Right ventricle myocardium inferior (tissue), 1 donor: ENCODE measurements around the gene TIMM22. TPM values are rescaled to one million over a fixed set of nuclear protein-coding genes. Genes with fewer than 3 reads are reported as not detected.
A peak's percentile ranks its signal among the peaks of the same experiment; 100 is the strongest.
"Not testable (repeated sequence)": the region's sequence is repeated elsewhere in the genome, so short reads cannot be mapped to it uniquely, and the experiment has no call there.

ENCODE experiments used
- ATAC-seq: fragments of 200-7000 bp; cut with Tn5 transposase; one replicate; pipeline ENCODE4 v1.9.1; 2020; ENCODE audit warnings: mild to moderate bottlenecking, moderate library complexity
- DNase-seq: peaks from one replicate; pipeline ENCODE4 v3.0.0; 2021; ENCODE audit errors: missing footprints
- intact Hi-C: fragments of 100-400 bp; cut with DNase I; formaldehyde crosslinking; loops from one replicate; pipeline ENCODE4 v1.11.0; 2022
- total RNA-seq: library from RNA; stranded (reverse); fragmentation: NEBNext Ultra II Directional; extraction: Animal tissue kit (Norgen Biotek cat#: 25700); gene quantifications from one replicate; pipeline ENCODE4 v1.2.1, GENCODE V29; 2021
- donor health status: DM: no; HTN: yes; CAD: no; lungs with severe emphysema.

The TIMM22 gene
- total RNA-seq, 1 donor from 2014 or later = 17.3 TPM

- DNase-seq (peak; percentile 86), ATAC-seq (peak; percentile 39)
- intact Hi-C loops = no loop called here
Observed at GRCh38 chr17:1030684-1031532, 34.0 kb downstream of the TIMM22 start.

GRCh38 chr17:1031711-1032110 lies 34.8 kb downstream of the TIMM22 start:
- DNase-seq (peak; percentile 87), ATAC-seq (peak; percentile 76)
- intact Hi-C loops = no loop called here

GRCh38 chr17:1032391-1032790 lies 35.5 kb downstream of the TIMM22 start:
- DNase-seq (no peak), ATAC-seq (no peak)
- intact Hi-C loops = no loop called here

- intact Hi-C loops = no loop called here
- DNase-seq = no peak
- ATAC-seq = no peak
Observed at GRCh38 chr17:1033503-1033902, 36.6 kb downstream of the TIMM22 start.

- no peak for ATAC-seq
- intact Hi-C loops = no loop called here
- no peak for DNase-seq
Observed at GRCh38 chr17:1034652-1035210, 37.8 kb downstream of the TIMM22 start.

- DNase-seq (no peak), ATAC-seq (no peak)
- intact Hi-C loops = no loop called here
Observed at GRCh38 chr17:1035546-1036170, 38.7 kb downstream of the TIMM22 start.

GRCh38 chr17:1036171-1036844 lies 39.4 kb downstream of the TIMM22 start:
- DNase-seq (no peak), ATAC-seq (no peak)

GRCh38 chr17:1036845-1037237 lies 39.9 kb downstream of the TIMM22 start:
- ATAC-seq (no peak), DNase-seq (no peak)
- intact Hi-C loops = no loop called here

More at GRCh38 chr17:1036171-1036844, 39.4 kb downstream of the TIMM22 start:
- intact Hi-C loops = no loop called here

GRCh38 chr17:1037238-1037879 lies 40.4 kb downstream of the TIMM22 start:
- intact Hi-C loops = no loop called here
- no peak for DNase-seq
- no peak for ATAC-seq

- ATAC-seq = no peak
- peak; percentile 49 for DNase-seq
- intact Hi-C loops = no loop called here
Observed at GRCh38 chr17:1038459-1039122, 41.7 kb downstream of the TIMM22 start.

- DNase-seq (no peak), ATAC-seq (no peak)
- intact Hi-C loops = no loop called here
Observed at GRCh38 chr17:1039123-1039507, 42.2 kb downstream of the TIMM22 start.

- DNase-seq = peak; percentile 93
- ATAC-seq = peak; percentile 75
- intact Hi-C loops = no loop called here
Observed at GRCh38 chr17:1039511-1040215, 42.7 kb downstream of the TIMM22 start.

- intact Hi-C loops = no loop called here
- peak; percentile 70 for DNase-seq
- peak; percentile 43 for ATAC-seq
Observed at GRCh38 chr17:1040216-1040600, 43.3 kb downstream of the TIMM22 start.

GRCh38 chr17:1041746-1042145 lies 44.8 kb downstream of the TIMM22 start:
- DNase-seq = no peak
- ATAC-seq = no peak
- intact Hi-C loops = no loop called here

- ATAC-seq (no peak), DNase-seq (no peak)
- intact Hi-C loops = no loop called here
Observed at GRCh38 chr17:1042486-1042885, 45.6 kb downstream of the TIMM22 start.

GRCh38 chr17:1043601-1044251 lies 46.8 kb downstream of the TIMM22 start:
- DNase-seq = peak; percentile 88
- peak; percentile 49 for ATAC-seq
- intact Hi-C loops = no loop called here

- intact Hi-C loops, DNase-seq, ATAC-seq: not testable (repeated sequence)
Observed at GRCh38 chr17:1044387-1045009, 47.6 kb downstream of the TIMM22 start.
